Activated naive CD4-positive, alpha-beta T cell treated with anti-CD3 and anti-CD28 coated beads, Interleukin-2, amount 50 U/mL, for 72 hours (primary cell): ENCODE data around the gene TTLL3. TPM values are rescaled to one million over a fixed set of nuclear protein-coding genes. Genes with fewer than 3 reads are reported as not detected.

ENCODE experiments used
- total RNA-seq, 2 donors: library from RNA; stranded (reverse); gene quantifications; one replicate each; pipeline ENCODE4 v1.2.3, GENCODE V29; 2022

TTLL3 gene
- total RNA-seq, 2 donors from 2014 or later, result 78.1 to 121 TPM

Other genes starting within 250 kb of the TTLL3 start
- 10 to 100 TPM; 46.8 to 61.0 TPM for gene MTMR14, start 160.8 kb upstream of the TTLL3 start, total RNA-seq
- gene CPNE9, start 106.4 kb upstream of the TTLL3 start, total RNA-seq, result under 1 TPM in 1 of 2 donors, not detected in 1; 0.11 TPM
- gene BRPF1, start 78.5 kb upstream of the TTLL3 start, total RNA-seq, result 10 to 100 TPM; 24.3 to 37.0 TPM
- gene OGG1, start 60.3 kb upstream of the TTLL3 start, total RNA-seq, result 10 to 100 TPM; 34.8 to 58.0 TPM
- gene CAMK1, start 40.3 kb upstream of the TTLL3 start, total RNA-seq, result 10 to 100 TPM; 23.8 to 45.1 TPM
- 10 to 100 TPM; 47.5 to 92.3 TPM for gene TADA3, start 17.8 kb upstream of the TTLL3 start, total RNA-seq
- gene ARPC4, start 17.2 kb upstream of the TTLL3 start, total RNA-seq, result 100 to 1,000 TPM; 125 to 265 TPM
- gene RPUSD3, start 33.7 kb downstream of the TTLL3 start, total RNA-seq, result 10 to 100 TPM; 70.7 to 83.2 TPM
- not detected for gene CIDEC, start 70.0 kb downstream of the TTLL3 start, total RNA-seq
- gene JAGN1, start 80.3 kb downstream of the TTLL3 start, total RNA-seq, result 10 to 100 TPM in 1 of 2 donors, 1 to 10 TPM in 1; 7.5 to 34.4 TPM
- gene IL17RE, start 92.6 kb downstream of the TTLL3 start, total RNA-seq, result 1 to 10 TPM in 1 of 2 donors, under 1 TPM in 1; 0.61 to 1.4 TPM
- gene IL17RC, start 106.8 kb downstream of the TTLL3 start, total RNA-seq, result 1 to 10 TPM in 1 of 2 donors, under 1 TPM in 1; 0.18 to 1.5 TPM
- 10 to 100 TPM; 23.8 to 25.0 TPM for gene CRELD1, start 123.6 kb downstream of the TTLL3 start, total RNA-seq
- 1 to 10 TPM; 1.6 to 6.7 TPM for gene PRRT3, start 142.1 kb downstream of the TTLL3 start, total RNA-seq
- 10 to 100 TPM; 33.6 to 42.1 TPM for gene EMC3, start 176.6 kb downstream of the TTLL3 start, total RNA-seq
- gene FANCD2, start 216.2 kb downstream of the TTLL3 start, total RNA-seq, result 100 to 1,000 TPM in 1 of 2 donors, 10 to 100 TPM in 1; 69.7 to 101 TPM